H1 (cell line): ENCODE results near the gene RAPGEF6. TPM values are rescaled to one million over a fixed set of nuclear protein-coding genes. Genes with fewer than 3 reads are reported as not detected.

ENCODE experiments used
- CEBPB ChIP-seq: IDR thresholded peaks from 2 replicates; pipeline ENCODE4 v1.6.1; 2012; ENCODE audit warnings: low read depth, low read length
- CHD7 ChIP-seq: fragments of 300-600 bp; sonication (generic); IDR thresholded peaks from 2 replicates; pipeline ENCODE4 v1.7.1; 2012; ENCODE audit warnings: low read length, moderate library complexity, mild to moderate bottlenecking, inconsistent platforms; ENCODE audit not compliant: insufficient replicate concordance
- polyA plus RNA-seq, 7 experiments: library from polyadenylated mRNA; depleted of rRNA in 3 of 7; stranded (reverse) in 5 of 7; unstranded in 2 of 7; fragments of >200 nt in 5 of 7; fragments of 200-250 nt in 2 of 7; gene quantifications; 1 replicate in 5 of 7; 2 replicates in 1 of 7; 4 replicates in 1 of 7; pipeline versions ENCODE4 v1.2.1 to v1.2.3, GENCODE V29; 2011 to 2013; ENCODE audit warnings: missing spikeins in 2 of 7, mixed read lengths in 2 of 7
- total RNA-seq: library from RNA; stranded (reverse); fragmentation: NEBNext Ultra II Directional; extraction: Animal tissue kit (Norgen Biotek cat#: 25700); gene quantifications from 2 replicates; pipeline ENCODE4 v1.2.1, GENCODE V29; 2021

RAPGEF6 gene
- total and polyA plus RNA-seq, 2 of the 8 experiments (the other 6 are each of a cell fraction or from before 2014, with no cell fraction given), result 4.8 to 20.0 TPM

- no peak for TF ChIP-seq CHD7
- peak; percentile 46; the same call in 1 of the 2 replicates for TF ChIP-seq CEBPB
- TF ChIP-seq, all 59 proteins: peak for 1
Observed at GRCh38 chr5:131682175-131682574, 47.1 kb upstream of the RAPGEF6 start (continued).
